HG02678 (cell line): ENCODE measurements around the gene SRXN1.

Experiments used
- ATAC-seq: cut with Tn5 transposase; IDR thresholded peaks from one replicate; pipeline ENCODE4 v1.9.1; 2021; ENCODE audit warnings: mild to moderate bottlenecking, moderate library complexity; ENCODE audit not compliant: unreplicated experiment

Gene SRXN1

DNA sequence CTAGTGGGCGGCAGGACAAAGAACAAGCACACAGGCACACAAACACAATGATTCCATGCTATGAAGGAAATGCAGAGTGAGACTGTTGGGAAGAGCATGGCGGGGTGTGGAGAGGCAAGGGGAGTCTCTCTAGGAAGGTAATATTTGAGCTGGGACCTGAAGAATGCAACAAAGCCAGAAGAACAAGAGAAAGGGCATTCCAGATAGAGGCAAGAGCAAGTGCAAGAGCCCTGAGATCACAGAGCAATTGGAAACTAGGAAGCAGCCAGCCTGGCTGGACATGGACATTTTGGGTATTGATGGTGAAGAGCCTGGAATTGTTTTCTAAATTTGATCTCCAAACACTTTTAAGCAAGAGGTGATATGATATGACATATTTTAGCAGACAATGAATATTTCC lies 15.4 kb downstream of the SRXN1 start:
- no peak for ATAC-seq

DNA sequence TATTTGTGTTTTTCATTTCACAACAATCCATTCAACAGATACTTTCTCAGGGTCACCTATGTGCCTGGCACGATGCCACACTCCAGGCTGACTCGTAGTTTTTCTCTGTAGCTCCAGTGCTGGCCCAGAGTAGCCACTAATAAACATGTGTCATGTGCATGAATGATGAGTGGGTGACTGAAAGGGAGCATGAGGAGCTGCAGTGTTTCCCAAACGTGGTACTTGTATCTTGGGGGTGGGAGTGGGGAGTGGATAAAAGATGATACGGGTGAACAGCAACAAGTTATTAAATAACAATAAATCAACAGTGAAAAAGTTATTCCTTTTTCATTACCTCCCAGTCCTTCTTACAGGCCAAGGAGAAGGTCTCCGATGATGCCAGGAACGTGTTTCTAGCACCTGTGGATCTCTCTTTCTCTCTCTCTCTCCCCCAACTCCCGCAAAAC lies 17.1 kb downstream of the SRXN1 start:
- ATAC-seq, result no peak

DNA sequence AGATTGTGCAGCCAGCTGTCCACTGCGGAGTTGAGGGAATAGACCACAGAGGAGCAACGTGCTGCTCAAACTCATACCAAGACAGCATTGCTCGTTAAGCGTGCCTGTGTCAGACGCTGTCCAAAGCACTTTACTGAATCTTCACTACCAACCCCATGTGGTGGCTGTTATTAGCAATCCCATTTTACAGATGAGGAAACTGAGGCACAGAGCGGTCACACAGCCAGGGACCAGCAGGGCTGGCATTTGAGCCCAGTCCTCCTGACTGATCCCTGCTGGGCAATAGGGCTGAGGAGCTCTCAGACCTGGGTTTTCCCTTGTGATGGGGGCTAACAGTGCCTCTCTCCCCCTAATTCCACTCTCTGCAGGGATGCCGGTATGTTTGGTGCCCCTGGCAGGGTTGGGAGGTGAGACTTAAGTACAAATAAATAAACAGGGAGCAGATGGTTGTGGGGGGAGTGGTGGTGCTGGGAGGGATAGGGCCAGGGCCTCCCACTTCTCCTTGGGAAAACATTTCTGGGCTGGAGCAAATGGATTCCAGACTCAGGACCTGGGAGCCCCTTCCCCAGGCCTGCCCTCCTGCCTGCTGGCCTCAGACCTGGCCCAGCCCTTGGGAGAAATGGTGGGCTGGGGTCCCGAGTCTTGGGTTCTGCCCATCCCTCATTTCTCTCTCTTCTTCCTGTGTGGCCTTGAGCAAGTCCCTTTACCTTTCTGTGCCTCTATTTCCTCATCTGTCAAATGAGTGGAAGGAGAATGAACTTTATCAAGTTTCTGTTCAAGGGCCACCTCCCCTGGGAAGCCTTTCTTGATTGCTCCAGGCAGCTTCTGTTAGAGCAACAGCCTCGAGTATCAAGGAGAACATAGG lies 17.7 kb downstream of the SRXN1 start:
- no peak for ATAC-seq

DNA sequence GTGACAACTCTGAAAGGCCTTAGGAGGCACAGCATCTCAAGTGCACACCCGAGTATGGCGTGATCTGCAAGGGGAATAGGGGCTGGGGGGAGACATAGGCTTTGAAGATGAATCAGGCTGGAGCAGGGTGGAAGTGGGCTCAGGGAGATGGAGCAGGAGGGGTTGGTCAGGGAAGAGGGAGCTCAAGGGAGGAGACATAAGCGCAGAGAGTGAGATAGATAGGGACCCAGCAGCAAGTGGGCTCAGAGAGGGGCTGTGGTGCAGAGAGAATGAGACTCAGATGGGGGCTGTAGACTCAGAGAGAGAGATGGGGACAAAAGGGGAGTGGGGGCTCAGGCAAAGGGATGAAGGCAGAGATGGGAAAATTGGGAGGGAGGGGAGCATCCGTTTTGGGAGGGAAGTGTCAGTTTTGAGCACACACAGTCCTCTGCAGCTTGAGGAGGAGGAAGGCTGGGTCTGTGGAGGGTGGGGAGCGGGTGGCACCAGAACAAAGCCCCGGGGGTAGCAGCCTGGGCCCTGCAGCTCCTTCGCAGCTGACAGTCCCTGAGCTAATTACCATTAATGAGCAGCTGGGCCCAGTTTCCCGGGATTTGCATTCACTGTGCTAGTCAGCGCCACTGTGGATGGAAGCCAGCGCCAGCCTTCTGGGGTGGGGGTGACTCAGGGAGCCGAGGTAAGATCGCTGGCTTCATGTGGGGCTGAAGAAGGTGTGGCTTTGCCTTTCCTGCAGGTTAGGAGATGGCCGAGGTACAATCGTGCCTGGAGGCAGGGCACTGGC lies 18.7 kb downstream of the SRXN1 start:
- ATAC-seq, result no peak

DNA sequence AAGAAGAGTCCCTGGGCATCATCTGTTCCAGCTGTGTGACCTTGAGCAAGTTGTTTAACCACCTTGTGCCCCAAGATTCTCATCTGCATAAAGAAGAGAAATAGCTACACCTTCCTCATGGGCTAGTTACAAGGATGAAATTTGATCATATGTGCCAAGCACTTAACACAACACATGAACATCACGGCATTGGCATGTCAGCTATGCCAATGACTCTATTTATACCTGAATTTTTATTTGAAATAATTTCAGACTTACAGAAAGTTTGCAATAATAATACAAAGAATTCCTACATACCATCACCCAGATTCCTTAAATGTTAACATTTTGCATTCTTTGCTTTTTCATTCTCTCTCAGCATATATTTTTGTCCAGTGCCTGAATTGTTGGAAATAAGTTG lies 21.9 kb downstream of the SRXN1 start:
- no peak for ATAC-seq

DNA sequence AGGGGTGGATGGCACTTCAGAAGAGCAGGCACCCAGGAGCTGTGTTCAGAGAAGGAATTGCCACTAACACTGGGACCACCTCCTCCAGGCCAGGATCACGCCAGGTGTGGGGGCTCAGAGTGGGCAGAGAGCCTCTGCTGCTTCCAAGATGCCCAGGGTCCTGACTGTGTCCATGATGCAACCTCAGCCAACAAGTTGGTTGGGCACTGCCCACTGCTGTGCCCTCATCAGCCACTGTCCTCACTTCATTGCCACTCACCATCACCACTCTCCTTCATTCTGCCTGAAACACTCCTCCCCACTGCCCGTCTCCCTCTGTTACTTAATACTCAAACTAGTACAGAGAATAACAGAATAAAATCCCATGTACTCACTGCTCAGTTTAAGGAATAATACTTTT lies 26.4 kb downstream of the SRXN1 start:
- ATAC-seq, result no peak

DNA sequence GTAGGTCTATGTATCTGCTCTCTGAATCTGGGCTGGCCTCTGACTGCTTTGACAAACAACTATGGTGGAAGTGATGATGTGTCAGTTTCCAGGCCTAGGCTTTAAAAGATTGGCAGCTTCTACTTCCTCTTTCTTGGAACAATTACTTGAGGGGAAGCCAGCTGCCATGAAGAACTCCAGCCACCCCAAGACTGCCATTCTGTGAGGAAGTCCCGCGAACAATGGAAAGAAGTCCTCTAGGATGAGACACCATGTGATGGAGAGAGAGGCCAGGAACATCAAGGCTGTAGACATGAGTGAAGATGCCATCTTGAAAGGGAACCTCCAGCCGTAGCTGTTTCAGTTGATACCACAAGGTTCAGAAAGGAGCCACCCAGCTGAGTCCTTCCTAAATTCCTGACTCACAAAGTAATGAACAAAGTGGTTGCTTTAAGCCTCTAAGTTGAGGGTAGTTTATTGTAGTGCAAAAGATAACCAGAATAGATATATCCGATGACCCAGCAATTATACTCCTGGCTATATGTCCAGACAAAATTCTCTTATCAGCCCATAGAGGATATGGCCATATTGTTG lies 27.6 kb downstream of the SRXN1 start:
- ATAC-seq, result no peak

DNA sequence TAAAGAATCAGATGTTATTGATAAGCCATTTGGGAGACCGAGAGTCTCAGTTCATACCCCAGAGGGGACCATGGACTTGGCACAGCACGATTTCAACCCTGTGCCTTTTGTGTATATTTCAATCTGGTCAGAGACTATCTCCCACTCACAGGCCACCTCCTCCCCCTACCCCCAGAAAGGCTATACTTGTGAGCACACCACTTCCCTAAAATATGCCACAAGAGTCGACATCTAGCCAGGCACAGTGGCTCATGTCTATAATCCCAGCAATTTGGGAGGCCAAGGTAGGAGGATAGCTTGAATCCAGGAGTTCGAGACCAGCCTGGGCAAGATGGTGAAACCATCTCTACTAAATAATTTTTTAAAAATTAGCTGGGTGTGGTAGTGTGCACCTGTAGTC lies 29.3 kb downstream of the SRXN1 start:
- no peak for ATAC-seq

DNA sequence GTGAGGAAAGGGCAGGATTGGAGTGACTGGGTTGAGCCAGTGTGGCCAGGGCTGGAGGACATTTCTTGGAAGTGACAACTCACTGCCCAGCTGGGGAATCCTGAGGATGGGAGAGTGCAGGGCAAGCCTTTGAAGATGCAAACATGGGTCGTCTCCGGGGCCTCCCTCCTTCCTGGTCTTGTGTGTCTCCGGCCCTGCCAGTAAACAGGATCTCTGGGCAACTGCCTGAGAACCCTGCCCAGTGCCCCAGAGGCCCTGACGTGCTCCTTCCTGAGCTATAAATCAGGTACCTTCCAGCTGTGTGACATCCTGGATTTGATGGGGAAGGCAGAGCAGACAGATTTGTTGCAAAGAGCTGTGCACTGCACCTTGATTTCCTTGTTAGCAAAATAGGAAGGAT lies 30.0 kb downstream of the SRXN1 start:
- ATAC-seq, result no peak

DNA sequence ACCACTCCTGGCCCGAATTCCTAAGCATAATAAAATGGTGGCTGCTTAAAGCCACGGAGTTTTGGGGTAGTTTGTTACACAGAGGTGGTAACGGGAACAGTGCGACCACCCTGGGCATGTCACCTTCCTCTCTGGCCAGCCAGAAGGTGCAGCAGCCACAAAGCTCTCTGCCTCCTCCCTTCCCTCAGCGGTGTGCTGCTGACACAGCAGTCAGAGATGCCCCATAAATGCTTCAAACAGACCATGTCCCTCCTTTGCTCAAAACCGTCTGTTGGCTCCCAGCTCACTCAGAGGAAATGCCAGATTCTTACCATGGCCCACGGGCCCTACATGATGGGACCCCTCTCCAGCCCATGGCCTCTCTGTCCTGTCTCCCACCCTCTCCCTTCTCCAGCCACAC lies 30.8 kb downstream of the SRXN1 start:
- ATAC-seq, result no peak

DNA sequence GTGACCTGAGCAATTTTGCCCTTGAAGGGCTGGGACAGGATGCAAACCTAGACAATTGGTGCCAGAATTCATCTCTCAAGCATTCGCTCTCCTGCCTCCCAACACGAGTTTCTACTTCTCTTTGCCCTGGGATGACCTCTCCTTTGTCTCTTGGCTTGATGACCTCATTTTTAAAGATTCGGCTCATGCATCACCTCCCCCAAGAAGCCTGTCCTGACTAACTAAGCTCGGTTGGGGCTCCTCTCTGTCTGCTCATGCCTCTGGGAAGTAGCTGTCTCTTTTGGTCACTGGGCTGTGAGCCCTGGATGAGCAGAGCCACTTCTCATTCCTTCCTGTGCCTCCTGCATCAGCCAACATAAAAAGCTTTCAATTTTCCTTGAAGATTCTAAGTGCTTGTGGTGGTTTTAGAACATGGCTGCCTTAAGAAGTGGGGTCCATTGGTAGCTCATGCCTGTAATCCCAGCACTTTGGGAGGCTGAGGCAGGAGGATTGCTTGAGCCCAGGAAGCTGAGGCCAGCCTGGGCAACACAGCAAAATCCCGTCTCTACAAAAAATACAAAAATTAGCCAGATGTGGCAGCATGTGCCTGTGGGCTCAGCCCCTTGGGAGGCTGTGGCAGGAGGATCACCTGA lies 31.8 kb downstream of the SRXN1 start:
- no peak for ATAC-seq

DNA sequence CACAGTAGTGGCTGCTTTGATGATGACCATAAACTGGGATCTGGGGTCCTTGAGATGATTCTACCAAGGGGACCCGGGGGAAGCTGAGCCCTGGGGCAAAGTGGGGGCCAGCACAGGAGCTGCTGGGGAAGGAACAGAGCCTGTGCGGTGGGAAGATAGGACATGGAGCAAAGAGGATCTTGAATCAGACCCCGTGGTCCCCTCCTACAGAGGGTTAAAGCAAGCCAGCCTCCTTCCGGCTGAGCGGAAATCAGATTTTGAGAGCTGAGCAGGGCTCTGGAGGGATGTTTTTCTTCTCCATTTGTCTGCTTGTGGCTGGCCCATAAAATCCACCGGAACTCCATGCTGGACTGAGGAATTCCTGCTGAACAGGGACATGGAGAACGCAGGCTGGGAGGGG lies 32.8 kb downstream of the SRXN1 start:
- ATAC-seq, result no peak

DNA sequence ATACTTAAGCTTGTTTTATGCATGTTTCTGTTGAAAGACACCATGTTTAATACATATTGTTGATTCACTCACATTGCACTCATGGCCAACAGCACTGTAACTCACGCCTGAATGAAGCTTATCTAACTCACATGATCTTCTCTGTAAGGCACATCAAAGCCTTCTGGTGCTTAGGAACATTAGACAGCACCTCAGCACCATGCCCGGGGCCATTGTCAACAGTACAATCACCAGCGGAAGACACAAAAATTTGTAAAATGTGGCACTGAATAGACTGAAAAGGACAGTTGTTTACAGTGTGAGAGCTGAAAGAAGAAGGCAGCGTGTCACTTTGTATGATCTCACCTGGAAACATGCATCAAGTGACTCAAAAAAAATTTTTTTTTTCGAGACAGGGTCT lies 34.0 kb downstream of the SRXN1 start:
- no peak for ATAC-seq

DNA sequence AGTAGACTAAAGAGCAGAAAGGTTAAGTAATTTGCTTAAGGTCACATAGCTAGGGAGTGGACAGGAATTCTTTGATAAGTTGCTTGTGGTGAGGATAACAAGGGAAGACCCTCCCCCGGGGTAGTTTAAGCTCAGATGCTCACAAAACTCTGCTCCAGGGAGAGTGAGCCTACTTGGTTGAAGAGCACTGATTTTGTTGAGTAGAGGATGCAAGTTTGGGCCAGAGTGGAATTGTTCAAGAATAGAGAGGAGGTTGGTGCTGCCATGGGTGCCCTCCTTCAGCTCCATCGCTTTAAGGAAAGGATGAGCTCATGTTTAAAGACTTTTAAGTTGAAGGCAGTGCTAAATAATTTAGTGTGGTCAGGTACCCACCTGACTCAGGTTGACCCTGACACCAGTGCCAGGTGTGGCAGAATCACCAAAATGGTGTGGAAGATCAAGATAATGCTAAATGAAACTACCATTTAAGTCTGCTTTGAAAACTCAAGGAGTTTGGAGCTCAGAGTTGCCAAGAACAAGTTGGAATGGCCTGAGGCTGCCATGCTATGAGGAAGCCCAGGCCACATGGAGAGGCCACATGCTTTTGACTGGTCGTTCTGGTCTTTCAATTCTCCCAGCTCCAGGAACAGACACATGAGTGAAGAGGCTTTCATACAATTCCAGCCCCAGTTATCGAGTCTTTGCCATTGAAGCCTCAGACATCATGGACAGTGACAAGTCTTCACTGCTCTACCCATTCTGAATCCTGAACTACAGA lies 34.9 kb downstream of the SRXN1 start:
- ATAC-seq, result no peak

DNA sequence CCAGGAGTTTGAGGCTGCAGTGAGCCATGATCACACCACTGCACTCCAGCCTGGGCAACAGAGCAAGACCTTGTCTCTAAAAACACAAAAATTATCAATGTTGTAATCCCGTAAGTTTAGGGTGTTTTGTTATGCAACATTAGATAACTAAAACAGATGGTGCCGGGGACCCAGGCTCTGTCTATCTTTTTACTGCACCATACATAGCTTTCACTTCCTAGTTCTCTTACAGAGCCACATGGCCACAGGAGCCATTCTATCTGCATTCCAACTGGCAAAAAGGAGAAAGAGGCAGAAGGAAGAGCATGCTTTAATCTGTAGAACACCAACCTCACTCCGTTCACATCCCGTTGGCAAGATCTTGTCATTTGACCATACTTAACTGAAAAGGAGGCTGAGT lies 37.5 kb downstream of the SRXN1 start:
- ATAC-seq, result no peak

DNA sequence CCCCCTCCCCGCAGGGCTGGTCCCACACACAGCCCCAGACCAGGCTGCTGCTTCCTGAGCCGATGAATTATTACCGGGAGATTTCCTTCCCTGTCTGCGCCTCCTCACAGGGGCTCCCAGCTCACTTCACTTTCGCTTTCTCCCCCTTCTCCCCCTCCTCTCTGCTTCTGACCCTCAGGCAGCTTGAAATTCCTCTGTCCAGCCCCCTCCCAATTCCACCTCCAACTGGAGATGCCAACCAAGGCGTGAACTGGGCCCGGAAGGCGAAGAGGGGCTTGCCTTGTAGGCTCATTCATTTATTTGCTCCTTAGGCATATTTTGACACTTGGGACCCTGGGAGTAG lies 41.2 kb downstream of the SRXN1 start:
- no peak for ATAC-seq

DNA sequence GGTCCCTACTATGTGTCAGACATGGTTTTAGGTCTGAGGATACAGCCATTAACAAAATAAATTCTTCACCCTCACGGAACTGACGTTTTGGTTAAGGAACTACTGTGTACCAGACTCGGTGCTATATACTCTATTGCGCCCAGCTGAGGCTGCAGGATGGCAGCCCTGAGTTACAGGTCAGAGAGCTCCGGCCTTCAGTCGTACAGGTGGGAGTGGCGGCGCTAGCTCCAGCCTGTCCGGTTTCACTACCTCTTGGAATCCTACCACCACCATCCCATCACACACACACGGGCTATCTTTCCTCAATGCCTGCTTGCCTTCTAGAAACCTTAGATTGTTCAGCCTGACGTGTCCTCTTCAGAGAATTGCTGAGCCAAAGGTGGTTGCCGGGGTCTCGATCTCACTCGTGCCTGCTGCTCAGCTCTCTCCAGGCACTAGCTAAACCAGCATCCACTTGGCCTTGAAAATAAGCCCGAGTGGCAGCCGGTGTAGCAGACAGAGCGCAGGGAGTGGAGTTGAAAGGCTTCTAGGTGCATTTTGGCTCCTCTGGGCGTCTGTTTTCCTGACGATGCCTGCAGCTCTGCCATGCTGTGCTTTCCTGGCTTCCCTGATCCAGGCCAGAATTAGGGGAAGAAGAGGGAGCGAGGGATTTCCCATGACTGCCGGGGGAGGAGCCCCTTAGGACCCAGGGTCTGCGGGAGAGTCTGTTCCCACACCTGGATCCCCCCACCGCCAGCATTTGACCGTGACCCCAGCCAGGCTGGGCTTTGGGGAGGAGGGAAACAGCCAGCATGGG lies 41.8 kb downstream of the SRXN1 start:
- ATAC-seq, result no peak

DNA sequence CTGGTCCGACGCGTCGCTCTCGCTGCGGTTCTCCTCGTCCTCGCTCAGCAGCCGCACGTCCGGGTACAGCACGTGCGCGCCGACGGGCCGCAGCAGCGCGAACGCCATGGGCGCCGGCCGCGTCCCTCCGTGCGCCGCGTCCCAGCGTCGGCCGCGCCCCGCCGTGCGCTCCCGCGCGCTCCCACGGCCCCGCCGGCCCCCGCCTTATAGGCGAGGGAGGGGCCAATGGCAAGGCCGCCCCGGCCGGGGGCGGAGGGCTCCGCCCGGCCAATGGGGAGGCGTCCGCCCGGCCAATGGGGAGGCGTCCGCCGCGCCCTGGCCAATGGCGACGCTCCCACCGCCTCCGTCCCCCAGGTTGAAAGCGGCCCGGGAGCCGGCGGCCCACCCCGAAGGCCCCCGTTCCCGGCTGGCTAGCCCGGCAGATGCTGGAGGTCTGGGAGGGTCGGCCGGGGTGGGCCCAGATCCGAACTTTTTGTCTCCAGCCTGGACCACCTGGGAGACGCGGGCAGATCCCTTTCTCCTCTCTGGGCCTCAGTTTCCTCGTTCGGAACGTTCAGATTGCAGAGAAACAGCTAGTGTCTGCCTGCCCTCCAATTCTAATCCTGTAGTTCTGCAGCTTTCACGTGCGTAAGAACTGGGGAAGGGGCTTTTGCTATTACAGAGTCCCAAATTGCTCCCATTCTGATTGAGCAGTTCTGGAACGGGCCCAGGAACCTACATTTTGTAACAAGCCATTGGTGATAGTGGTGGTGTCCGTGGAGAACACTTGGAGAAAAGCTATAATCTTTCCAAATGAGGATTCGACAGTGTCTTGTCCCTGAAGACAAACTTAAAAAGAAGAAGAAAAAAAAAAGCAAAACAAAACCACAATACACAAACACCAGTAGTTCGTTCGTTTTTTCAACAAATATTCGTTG lies 42.6 kb downstream of the SRXN1 start, which contains the start of gene TCF15:
TCF15 (minus strand) TSS at position 180 of the 917 bp plus-strand sequence; CDS start at position 108, 72 bp downstream.
- ATAC-seq, result no peak
